Hematopoietic multipotent progenitor cell treated with erythropoietin and hydrocortisone succinate and interleukin-3 and kit ligand, for 15 days (in vitro differentiated cells): ENCODE data around the gene C5orf46.
A peak's percentile ranks its signal among the peaks of the same experiment; 100 is the strongest.

Experiments used
- DNase-seq: peaks from one replicate; pipeline ENCODE4 v3.0.0-alpha.2; 2015; ENCODE audit warnings: low spot score

The C5orf46 gene

DNA sequence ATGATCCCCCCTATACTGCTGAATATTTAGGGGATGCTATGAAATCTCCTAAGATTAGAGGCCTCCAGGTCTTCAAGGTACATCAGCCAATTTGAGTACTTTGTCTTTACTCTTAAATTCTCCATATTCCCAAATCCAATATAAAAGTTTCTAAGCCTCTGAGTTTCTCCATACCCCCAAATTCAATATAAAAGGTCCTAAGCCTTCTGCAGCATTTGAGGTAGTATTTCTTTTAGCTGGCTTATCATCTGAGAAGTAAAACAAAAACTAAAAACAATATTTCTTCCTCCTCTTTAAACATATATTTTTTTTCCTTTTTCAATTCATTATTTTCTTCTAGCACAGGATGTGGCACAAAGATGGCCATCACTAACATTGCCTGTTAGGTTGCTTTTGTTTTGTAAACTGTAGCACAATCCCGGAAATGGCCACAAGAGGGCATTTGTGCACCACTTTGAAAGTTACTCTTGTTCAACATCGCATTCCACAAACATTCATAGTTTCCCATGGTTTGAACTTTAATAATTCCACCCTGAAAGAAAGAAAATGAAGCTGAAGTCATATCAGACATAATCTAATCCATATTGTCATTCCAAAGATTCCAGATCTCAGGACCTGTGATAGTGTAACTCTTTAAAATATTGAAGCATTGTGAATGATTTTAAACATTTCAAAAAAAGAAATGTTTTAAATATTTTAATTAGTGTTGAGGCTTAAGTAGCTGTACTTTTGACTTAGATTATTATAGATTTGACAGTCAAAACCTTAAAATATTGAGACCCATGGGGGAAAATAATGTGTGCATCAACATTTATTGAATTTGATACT lies 48.8 kb downstream of the C5orf46 start:
- DNase-seq = peak; percentile 29

DNA sequence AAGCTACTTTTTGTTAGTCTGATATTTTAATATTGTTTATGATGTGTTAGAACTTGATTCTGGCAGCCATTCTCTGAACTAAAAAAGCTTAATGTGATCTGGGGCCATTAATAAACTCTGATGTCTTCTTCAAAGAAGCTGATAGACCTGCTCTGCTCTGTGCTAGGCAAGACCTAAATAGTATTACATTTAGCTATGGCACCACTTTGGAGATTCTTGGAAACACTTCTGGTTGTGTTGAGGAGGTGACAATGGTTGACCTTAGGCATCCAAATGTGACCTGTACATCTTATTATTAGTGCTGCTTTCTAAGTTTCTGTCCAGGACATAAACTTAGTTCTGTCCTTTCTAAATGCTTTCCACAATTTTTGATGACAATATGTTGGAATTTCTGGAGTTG lies 49.5 kb downstream of the C5orf46 start:
- no peak for DNase-seq

DNA sequence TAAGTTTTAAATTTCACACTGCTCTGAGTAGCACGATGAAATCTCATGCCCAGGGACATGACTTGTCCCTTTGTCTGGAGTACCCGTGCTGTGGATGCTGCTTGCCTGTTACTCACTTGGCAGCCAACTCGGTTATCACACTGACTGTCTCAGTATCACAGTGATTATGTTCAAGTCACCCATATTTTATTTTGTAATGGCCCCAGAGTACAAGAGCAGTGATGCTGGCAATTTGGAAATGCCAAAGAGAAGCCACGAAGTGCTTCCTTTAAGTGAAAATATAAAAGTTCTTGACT lies 50.6 kb downstream of the C5orf46 start:
- DNase-seq = no peak

DNA sequence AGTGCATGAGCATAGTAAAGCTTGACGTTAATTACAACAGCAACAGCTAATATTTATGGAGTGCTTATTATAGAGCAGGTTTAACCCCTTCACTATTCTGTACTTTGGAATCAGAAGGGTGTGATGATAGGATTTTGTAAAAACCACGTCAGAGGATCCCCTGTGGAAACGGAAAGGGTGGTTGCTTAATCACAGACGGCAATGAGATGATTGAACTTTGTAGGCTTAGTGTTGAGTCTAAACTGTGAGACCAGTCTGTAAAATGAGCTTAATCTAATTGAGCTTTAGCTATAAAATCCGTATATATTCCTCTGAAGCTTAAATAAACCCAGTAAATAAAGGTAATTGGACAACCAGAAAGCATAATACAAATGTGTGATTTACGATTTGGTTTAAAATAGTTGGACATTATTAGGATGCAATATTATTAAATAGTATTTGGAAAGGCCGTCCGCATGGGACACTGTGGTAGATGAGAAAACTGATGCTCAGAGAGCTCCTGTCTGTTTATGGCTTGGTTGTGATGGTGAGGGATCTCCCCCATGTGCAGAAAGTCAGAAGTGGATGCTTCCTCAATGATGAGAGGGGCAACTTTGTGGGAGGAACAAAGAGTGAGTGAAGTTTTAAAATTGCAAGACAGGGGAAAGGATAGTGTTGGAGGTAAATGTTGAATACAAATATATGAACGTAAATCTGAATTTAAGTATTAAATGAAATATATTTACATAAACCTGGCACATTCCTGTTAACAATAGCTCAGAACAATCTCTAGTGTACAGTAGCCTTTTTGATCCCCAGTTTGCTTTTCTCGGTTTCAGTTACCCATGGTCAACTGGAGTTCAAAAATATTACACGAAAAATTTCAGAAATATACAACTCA lies 51.2 kb downstream of the C5orf46 start:
- no peak for DNase-seq

DNA sequence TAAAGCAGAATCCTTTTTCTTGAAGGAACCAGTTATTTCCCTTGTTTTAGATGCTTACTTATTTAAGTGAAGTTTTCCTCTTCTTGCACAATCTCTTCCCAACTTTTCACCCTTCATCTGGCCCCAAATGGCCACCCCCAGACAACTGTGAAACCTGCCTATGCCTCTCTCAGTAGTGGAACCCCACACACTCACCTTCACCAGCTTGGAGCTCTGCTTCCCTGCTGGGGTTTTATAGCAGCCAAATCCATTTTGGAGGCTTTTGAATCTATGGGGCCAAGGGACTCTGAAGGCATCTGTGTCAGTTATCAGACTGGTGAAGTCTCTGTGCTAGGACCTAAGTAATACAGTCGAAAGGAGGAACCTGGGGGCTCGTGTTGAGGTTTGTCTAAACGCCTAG lies 52.0 kb downstream of the C5orf46 start:
- no peak for DNase-seq

- no peak for DNase-seq
Observed at GRCh38 chr5:147853372-147853987, 52.9 kb downstream of the C5orf46 start.

DNA sequence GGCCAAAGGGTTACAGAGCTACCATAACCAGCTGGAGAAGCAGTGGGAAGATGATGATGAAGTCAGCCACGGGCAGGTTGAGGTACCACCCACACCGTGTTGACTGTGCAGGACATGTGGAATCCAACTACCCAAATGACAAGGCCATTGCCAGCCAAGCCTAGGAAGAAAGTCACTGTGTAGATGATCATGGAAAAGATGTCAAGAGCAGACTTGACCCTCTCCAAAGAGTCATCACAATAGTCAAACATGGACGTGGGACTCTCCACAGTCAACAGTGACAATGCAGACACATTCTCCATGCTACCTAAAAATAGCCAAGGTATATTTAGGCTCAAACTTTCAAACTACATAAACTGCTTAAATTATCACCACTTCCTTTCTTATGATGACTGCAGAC lies 54.0 kb downstream of the C5orf46 start:
- no peak for DNase-seq

- DNase-seq = no peak
Observed at GRCh38 chr5:147851578-147851977, 54.8 kb downstream of the C5orf46 start.

GRCh38 chr5:147849226-147849625 lies 57.1 kb downstream of the C5orf46 start:
- DNase-seq = no peak

GRCh38 chr5:147845618-147846017 lies 60.7 kb downstream of the C5orf46 start:
- DNase-seq = no peak

DNA sequence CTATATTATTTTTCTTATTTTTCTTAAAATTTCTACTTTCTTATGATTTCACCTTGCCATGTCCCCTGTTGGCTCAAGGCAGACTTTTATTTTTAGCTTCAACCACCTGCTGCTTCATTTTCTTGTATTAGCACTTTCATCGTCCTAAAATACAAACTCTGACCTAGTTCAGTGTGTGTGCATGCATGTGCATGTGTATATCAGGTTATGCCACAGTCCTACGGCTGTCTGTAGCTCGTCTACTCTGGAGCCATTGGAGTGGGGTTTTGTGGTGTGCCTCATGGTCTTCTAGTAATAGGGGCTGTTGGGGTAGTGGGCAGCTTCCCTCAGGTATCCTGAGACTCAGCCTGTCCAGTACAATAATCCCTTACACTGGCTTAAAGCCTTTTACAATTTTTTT lies 61.5 kb downstream of the C5orf46 start:
- DNase-seq = no peak

DNA sequence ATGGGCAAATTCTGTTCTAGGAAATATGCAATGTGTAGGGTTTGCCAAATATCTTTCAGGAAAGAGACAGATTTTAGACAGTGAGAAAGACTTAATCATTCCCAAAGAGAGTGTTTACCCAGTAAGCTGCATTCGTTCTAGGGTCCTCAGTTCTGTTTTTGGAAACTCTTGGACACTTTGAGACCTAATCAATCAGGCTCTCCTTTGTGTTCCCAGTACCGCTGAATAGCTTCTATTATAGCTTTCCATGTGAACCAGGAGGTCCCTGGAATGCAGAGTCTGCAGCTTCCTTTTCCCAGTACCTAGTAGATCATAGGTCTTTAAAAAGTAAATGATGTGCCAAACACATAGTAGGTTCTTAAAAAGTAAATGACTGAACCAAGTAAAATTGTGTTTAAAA lies 63.5 kb downstream of the C5orf46 start:
- no peak for DNase-seq
